ENCODE measurements around the gene TMEM171.

TMEM171 gene, protein sequence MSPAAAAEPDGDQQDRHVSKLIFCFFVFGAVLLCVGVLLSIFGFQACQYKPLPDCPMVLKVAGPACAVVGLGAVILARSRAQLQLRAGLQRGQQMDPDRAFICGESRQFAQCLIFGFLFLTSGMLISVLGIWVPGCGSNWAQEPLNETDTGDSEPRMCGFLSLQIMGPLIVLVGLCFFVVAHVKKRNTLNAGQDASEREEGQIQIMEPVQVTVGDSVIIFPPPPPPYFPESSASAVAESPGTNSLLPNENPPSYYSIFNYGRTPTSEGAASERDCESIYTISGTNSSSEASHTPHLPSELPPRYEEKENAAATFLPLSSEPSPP

GRCh38 chr5:73120222-73121118, at the start of gene TMEM171:
Gene TMEM171, plus strand, starts transcription at chr5:73120575. Its CDS starts 2,799 bp downstream, at chr5:73123374.
- no peaks in the 10 kb centered on the region for H3K9me3 Mint-ChIP-seq
- ATAC-seq (no peak), DNase-seq (no peak)
- H3K27me3 Mint-ChIP-seq: peaks cover 79% of the 10 kb centered on the region
- H3K27ac Mint-ChIP-seq: no peak within 1 kb of the TSS
- H3K36me3 Mint-ChIP-seq (ENCODE audit: low read depth): no peaks in the 10 kb centered on the region
- peak within 1 kb of the TSS; percentile 49 for H3K4me3 Mint-ChIP-seq
- peaks cover 18% of the 10 kb centered on the region for H3K4me1 Mint-ChIP-seq

- H3K4me1 Mint-ChIP-seq: no peaks in the 10 kb centered on the region
- ATAC-seq: no peak
- no peak overlapping the region for H3K4me3 Mint-ChIP-seq
- no peak for DNase-seq
- H3K27me3 Mint-ChIP-seq: peaks cover 2% of the 10 kb centered on the region
- H3K9me3 Mint-ChIP-seq: no peaks in the 10 kb centered on the region
- no peaks in the 10 kb centered on the region for H3K36me3 Mint-ChIP-seq (ENCODE audit: low read depth)
- no peak overlapping the region for H3K27ac Mint-ChIP-seq
Observed at GRCh38 chr5:73081093-73081492, 39.3 kb upstream of the TMEM171 start.

- ATAC-seq: no peak
- peaks cover 5% of the 10 kb centered on the region for H3K27me3 Mint-ChIP-seq
- DNase-seq: no peak
- H3K36me3 Mint-ChIP-seq (ENCODE audit: low read depth): no peaks in the 10 kb centered on the region
- H3K4me3 Mint-ChIP-seq: no peak overlapping the region
- no peak overlapping the region for H3K27ac Mint-ChIP-seq
- no peaks in the 10 kb centered on the region for H3K4me1 Mint-ChIP-seq
- no peaks in the 10 kb centered on the region for H3K9me3 Mint-ChIP-seq
Observed at GRCh38 chr5:73088026-73088425, 32.3 kb upstream of the TMEM171 start.

- Mint-ChIP-seq H3K9me3 (peaks cover 6% of the 10 kb centered on the region), H3K27me3 (peaks cover 23% of the 10 kb centered on the region), H3K4me3 (no peak overlapping the region), H3K4me1 (peaks cover 17% of the 10 kb centered on the region), H3K27ac (no peak overlapping the region), H3K36me3 (ENCODE audit: low read depth) (no peaks in the 10 kb centered on the region)
- DNase-seq (no peak), ATAC-seq (peak; percentile 82)
Observed at GRCh38 chr5:73093943-73094342, 26.4 kb upstream of the TMEM171 start.

- peak; percentile 80 for ATAC-seq
Observed at GRCh38 chr5:73094415-73094814, 26.0 kb upstream of the TMEM171 start.

GRCh38 chr5:73095564-73096238, 24.7 kb upstream of the TMEM171 start:
- Mint-ChIP-seq H3K4me3 (no peak overlapping the region), H3K27ac (no peak overlapping the region), H3K36me3 (ENCODE audit: low read depth) (no peaks in the 10 kb centered on the region), H3K4me1 (peaks cover 17% of the 10 kb centered on the region), H3K27me3 (peaks cover 28% of the 10 kb centered on the region), H3K9me3 (peaks cover 6% of the 10 kb centered on the region)
- ATAC-seq (no peak), DNase-seq (no peak)

More at GRCh38 chr5:73094415-73094814, 26.0 kb upstream of the TMEM171 start:
- Mint-ChIP-seq H3K27ac (no peak overlapping the region), H3K27me3 (peaks cover 23% of the 10 kb centered on the region), H3K4me1 (peaks cover 17% of the 10 kb centered on the region), H3K9me3 (peaks cover 6% of the 10 kb centered on the region), H3K36me3 (ENCODE audit: low read depth) (no peaks in the 10 kb centered on the region), H3K4me3 (no peak overlapping the region)
- DNase-seq: no peak

GRCh38 chr5:73096239-73096575, 24.2 kb upstream of the TMEM171 start:
- peaks cover 28% of the 10 kb centered on the region for H3K27me3 Mint-ChIP-seq
- no peak overlapping the region for H3K27ac Mint-ChIP-seq
- DNase-seq (no peak), ATAC-seq (no peak)
- no peaks in the 10 kb centered on the region for H3K36me3 Mint-ChIP-seq (ENCODE audit: low read depth)
- H3K4me3 Mint-ChIP-seq: no peak overlapping the region
- peaks cover 6% of the 10 kb centered on the region for H3K9me3 Mint-ChIP-seq
- H3K4me1 Mint-ChIP-seq: peaks cover 17% of the 10 kb centered on the region

- DNase-seq (no peak), ATAC-seq (no peak)
- Mint-ChIP-seq H3K36me3 (ENCODE audit: low read depth) (no peaks in the 10 kb centered on the region), H3K27me3 (peaks cover 25% of the 10 kb centered on the region), H3K4me1 (peaks cover 17% of the 10 kb centered on the region), H3K27ac (no peak overlapping the region), H3K4me3 (no peak overlapping the region), H3K9me3 (peaks cover 6% of the 10 kb centered on the region)
Observed at GRCh38 chr5:73097740-73098139, 22.6 kb upstream of the TMEM171 start.

GRCh38 chr5:73100109-73100508, 20.3 kb upstream of the TMEM171 start:
- no peak for ATAC-seq
- Mint-ChIP-seq H3K27me3 (peaks cover 21% of the 10 kb centered on the region), H3K4me3 (no peak overlapping the region), H3K9me3 (peaks cover 6% of the 10 kb centered on the region), H3K4me1 (peaks cover 2% of the 10 kb centered on the region), H3K36me3 (ENCODE audit: low read depth) (no peaks in the 10 kb centered on the region), H3K27ac (no peak overlapping the region)
- no peak for DNase-seq

- Mint-ChIP-seq H3K9me3 (peaks cover 5% of the 10 kb centered on the region), H3K27ac (no peak overlapping the region), H3K4me3 (no peak overlapping the region), H3K4me1 (no peaks in the 10 kb centered on the region), H3K36me3 (ENCODE audit: low read depth) (no peaks in the 10 kb centered on the region), H3K27me3 (peaks cover 30% of the 10 kb centered on the region)
- DNase-seq (no peak), ATAC-seq (no peak)
Observed at GRCh38 chr5:73103870-73104299, 16.5 kb upstream of the TMEM171 start.

- H3K4me3 Mint-ChIP-seq: no peak overlapping the region
- H3K27ac Mint-ChIP-seq: no peak overlapping the region
- ATAC-seq: no peak
- no peaks in the 10 kb centered on the region for H3K36me3 Mint-ChIP-seq (ENCODE audit: low read depth)
- peaks cover 5% of the 10 kb centered on the region for H3K9me3 Mint-ChIP-seq
- peaks cover 34% of the 10 kb centered on the region for H3K27me3 Mint-ChIP-seq
- no peak for DNase-seq
- H3K4me1 Mint-ChIP-seq: no peaks in the 10 kb centered on the region
Observed at GRCh38 chr5:73104326-73104725, 16.0 kb upstream of the TMEM171 start.

DNA sequence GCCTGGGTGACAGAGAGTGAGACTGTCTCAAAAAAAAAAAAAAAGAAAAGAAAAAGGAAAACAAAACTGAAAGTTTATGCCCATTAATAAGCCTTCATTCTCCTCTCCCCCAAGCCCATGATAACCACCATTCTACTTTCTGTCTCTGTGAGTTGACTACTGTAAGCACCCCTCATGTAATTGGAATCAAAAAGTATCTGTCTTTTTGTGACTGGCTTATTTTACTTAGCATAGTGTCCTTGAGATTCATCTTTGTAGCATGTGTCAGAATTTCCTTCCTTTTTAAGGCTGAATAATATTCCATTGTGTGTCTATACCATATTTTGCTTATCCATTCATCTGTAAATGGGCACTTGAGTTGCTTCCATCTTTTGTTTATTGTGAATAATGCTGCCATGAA, 14.0 kb upstream of the TMEM171 start:
- no peaks in the 10 kb centered on the region for H3K36me3 Mint-ChIP-seq (ENCODE audit: low read depth)
- H3K4me3 Mint-ChIP-seq: no peak overlapping the region
- H3K9me3 Mint-ChIP-seq: peaks cover 5% of the 10 kb centered on the region
- peaks cover 41% of the 10 kb centered on the region for H3K27me3 Mint-ChIP-seq
- no peak for ATAC-seq
- H3K4me1 Mint-ChIP-seq: no peaks in the 10 kb centered on the region
- no peak overlapping the region for H3K27ac Mint-ChIP-seq
- DNase-seq: no peak

- peaks cover 62% of the 10 kb centered on the region for H3K27me3 Mint-ChIP-seq
- ATAC-seq: no peak
- H3K9me3 Mint-ChIP-seq: peaks cover 9% of the 10 kb centered on the region
- H3K4me1 Mint-ChIP-seq: no peaks in the 10 kb centered on the region
- H3K36me3 Mint-ChIP-seq (ENCODE audit: low read depth): no peaks in the 10 kb centered on the region
- H3K4me3 Mint-ChIP-seq: no peak overlapping the region
- no peak for DNase-seq
- H3K27ac Mint-ChIP-seq: no peak overlapping the region
Observed at GRCh38 chr5:73110190-73110589, 10.2 kb upstream of the TMEM171 start.

GRCh38 chr5:73111536-73111935, 8.8 kb upstream of the TMEM171 start:
- Mint-ChIP-seq H3K27me3 (peaks cover 64% of the 10 kb centered on the region), H3K27ac (no peak overlapping the region), H3K9me3 (peaks cover 9% of the 10 kb centered on the region), H3K36me3 (ENCODE audit: low read depth) (no peaks in the 10 kb centered on the region), H3K4me3 (no peak overlapping the region), H3K4me1 (no peaks in the 10 kb centered on the region)
- DNase-seq: no peak
- ATAC-seq: no peak

Data from activated naive CD8-positive, alpha-beta T cell treated with anti-CD3 and anti-CD28 coated beads, Interleukin-2, amount 50 U/mL, for 24 hours (primary cell).